ELR (cell line): ENCODE results near the gene CHTF18.
A peak's percentile ranks its signal among the peaks of the same experiment; 100 is the strongest.
"Not testable (repeated sequence)": the region's sequence is repeated elsewhere in the genome, so short reads cannot be mapped to it uniquely, and the experiment has no call there.

Experiments used
- DNase-seq: peaks from one replicate; pipeline ENCODE4 v3.0.0-alpha.2; 2015; ENCODE audit warnings: low read depth

The CHTF18 gene

GRCh38 chr16:776298-776697 is 12.1 kb upstream of the CHTF18 start:
- not testable (repeated sequence) for DNase-seq

DNA sequence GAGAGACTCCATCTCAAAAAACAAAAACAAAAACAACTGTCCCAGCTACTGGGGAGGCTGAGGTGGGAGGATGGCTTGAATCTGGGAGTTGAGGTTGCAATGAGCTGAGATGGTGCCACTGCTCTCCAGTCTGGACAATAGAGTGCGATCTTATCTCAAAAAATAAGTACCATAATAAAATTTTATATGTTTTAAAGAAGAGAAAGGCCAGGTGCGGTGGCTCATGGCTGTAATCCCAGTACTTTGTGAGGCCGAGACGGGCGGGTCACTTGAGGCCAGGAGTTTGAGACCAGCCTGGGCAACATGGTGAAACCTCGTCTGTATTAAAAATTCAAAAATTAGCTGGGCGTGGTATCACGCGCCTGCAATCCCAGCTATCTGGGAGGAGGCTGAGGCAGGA is 11.6 kb upstream of the CHTF18 start:
- DNase-seq, result no peak

GRCh38 chr16:777826-778225 is 10.6 kb upstream of the CHTF18 start:
- peak; percentile 72 for DNase-seq

GRCh38 chr16:778447-778846 is 10.0 kb upstream of the CHTF18 start:
- no peak for DNase-seq

DNA sequence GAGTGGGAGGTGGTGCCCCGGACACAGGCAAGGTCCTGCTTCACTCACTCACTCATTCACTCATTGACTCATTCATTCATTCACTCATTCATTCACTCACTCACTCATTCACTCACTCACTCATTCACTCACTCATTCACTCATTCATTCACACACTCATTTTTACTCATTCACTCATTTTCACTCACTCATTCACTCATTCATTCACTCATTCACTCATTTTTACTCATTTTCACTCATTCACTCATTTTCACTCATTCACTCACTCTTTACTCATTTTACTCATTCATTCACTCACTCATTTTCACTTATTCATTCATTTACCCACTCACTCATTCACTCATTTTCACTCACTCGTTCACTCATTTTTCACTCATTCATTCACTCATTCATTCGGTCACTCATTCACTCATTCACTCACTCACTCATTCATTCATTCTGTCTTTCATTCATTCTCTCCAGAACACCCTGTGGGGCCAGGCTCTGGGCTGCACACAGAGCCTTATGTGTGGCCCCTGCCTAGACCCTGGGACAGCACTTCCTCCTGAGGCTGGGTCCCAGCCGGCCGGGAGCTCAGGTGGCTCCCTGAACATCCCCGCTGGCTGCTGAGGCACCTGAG is 9.4 kb upstream of the CHTF18 start:
- DNase-seq, result no peak

- no peak for DNase-seq
These were observed 8.9 kb upstream of the CHTF18 start for GRCh38 chr16:779561-779960.

DNA sequence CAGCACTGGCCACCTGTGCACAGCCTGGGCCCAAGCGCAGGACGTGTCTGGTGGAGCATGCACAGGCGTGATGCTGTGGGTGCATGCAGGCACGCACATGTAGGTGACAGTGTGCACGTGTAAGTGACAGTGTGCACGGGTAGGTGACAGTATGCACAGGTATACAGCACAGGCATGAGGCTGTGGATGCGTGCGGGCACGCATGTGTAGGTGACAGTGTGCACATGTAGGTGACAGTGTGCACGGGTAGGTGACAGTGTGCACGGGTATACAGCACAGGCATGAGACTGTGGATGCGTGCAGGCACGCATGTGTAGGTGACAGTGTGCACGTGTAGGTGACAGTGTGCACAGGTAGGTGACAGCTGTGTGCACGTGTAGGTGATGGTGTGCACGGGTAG is 8.1 kb upstream of the CHTF18 start:
- DNase-seq, result no peak

DNA sequence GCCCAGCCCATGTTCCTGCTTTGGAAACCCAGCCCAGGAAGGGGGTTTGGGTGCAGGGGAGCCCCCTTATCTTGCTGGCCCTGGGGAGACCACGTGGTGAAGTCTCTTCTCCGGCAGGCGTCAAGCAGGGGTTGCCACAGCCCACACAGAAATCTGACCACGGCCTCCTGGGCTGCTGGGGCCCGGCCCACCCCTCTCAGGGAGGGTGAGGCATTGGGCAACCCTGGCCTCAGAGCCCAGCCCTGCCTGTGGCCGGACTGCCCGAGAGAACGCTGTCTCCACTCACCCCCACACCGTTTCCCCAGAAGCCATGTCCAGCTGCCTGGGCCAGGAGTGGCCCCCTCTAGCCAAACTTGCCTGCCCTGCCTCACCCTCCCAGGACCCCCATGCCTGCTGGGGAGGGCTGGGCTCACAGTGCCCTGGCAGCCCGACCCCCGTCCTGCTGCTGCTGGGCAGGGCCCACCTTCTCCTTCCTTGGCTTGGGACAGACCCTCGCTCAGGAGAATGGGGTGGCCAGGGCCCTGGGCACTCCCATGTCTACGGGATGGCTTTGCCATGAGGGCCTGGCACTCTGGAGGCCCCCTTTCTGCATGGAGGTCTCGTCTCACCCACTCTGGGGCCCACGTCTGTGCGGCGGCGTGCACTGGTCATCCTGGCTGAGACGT is 6.9 kb upstream of the CHTF18 start:
- DNase-seq, result no peak

DNA sequence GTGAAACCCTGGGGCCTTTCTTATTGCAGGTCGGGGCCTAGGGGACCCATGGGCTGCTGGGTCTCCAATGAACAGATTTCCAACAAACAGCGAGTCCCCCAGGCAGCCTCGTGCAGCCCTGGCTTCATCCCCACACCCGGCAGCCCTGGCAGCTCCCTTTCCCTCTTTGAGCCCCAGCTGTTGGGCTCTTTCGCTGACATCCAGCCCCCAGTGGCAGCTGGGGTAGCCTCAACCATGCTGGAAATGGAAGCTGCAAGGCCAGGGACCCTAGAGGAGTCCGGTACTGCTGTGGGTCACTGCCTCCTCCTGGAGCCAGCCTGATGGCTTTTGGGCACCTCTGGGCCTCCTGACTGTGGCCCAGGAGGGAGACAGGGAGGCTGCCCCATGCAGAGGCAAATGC is 6.2 kb upstream of the CHTF18 start:
- no peak for DNase-seq

GRCh38 chr16:782766-783403 is 5.5 kb upstream of the CHTF18 start:
- DNase-seq, result no peak

- DNase-seq, result no peak
These were observed 4.8 kb upstream of the CHTF18 start for GRCh38 chr16:783404-784161.

- DNase-seq, result no peak
These were observed 4.0 kb upstream of the CHTF18 start for GRCh38 chr16:784431-784830.

DNA sequence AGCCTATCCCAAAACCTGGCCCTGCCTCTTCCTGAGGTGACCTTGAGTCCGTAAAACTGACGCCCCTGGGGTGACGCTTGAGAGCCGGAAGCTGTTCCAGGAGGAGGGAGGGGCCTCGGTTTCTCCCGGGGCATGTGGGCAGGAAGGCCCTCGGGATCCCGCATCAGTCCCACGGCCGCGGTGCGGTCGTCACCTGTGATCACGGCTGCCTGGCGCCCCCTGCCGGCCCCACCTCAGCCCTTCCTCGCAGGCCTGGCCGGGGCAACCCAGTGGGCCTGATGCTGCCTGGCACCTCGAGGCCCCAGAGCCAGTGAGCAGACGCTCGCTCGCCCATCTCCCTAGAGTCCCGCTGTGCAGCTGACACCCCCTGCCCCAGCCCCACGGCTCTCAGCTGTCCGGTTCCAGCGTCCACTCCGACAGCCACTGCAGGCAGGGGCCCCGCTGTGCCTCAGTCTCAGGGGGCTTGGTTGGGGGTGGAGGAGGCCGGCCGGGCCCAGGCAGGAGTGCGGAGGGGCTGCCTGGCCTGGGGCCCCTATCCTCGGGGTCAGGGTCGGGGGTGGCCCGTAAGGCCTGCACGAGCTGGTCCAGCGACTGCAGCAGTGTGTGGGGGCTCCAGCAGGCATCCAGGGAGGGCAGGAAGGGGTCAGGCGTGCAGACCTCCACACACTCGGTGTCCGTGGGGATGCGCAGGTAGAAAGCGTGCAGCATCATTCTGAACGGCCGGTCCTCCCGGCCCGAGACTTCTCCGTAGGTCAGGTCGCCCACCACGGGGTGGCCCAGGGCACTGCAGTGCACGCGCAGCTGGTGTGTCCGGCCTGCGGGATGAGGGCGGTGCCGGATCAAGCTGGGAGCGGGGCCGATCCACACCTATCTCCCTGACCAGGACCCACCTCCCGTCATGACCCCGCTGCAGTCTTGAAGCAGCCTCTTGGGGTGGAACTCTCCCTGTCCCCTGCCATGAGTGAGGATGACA is 2.6 kb upstream of the CHTF18 start:
- peak; percentile 73 for DNase-seq

DNA sequence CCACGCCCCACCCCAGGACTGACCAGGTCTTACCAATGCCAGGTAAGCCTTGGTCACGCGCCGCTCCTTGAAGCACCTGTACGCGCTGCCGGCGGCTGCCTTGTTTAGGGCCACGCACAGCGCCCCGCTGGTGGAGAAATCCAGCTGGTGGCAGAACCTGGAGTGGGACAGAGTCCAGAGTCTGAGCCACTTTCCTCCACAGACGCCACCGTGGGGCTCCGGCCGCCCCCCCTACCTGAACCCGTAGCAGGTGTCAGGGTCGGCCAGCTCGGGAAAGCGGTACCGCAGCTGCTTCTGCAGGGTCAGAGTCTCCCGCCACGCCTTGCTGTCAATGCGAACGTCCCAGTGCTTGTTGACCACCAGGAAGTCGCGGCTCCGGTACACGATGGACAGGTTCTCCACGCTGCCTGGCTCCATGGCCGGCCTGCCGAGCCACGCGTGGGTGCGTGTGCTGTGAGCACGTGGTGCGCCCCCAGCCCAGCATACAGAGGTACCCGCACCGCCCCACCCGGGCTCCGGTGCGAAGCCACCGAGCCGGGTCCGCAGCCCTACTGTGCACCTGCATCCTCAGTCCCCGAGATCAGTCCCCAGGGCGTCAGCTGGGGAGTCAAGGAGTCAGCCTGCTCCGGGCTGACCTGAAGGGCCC is 976 bp upstream of the CHTF18 start:
- DNase-seq, result no peak

DNA sequence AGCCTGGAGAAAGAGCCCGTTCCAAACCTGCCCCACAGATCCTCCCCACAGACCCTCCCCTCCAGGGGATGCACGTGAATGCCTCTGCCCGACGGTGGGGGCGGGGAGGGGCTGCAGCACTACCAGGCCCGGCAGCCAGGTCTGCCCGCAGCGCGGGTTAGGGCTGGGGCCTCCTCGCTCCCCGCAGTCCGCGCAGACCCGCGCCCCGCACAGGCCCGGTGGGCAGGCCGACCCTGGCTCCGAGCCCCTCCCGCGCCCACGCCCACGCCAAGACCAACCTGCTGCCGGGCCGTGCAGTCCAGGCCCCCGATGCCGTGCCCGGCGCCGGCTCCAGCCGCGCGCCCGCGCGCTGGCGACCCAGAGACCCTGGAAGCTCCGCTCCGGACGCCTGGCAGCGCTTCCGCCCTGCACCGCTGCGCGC is 432 bp upstream of the CHTF18 start, which contains the start of gene RPUSD1:
RPUSD1 (minus strand) TSS at position 404 of the 421 bp plus-strand sequence. CDS start 644 bp downstream, outside the sequence.
- DNase-seq, result no peak

DNA sequence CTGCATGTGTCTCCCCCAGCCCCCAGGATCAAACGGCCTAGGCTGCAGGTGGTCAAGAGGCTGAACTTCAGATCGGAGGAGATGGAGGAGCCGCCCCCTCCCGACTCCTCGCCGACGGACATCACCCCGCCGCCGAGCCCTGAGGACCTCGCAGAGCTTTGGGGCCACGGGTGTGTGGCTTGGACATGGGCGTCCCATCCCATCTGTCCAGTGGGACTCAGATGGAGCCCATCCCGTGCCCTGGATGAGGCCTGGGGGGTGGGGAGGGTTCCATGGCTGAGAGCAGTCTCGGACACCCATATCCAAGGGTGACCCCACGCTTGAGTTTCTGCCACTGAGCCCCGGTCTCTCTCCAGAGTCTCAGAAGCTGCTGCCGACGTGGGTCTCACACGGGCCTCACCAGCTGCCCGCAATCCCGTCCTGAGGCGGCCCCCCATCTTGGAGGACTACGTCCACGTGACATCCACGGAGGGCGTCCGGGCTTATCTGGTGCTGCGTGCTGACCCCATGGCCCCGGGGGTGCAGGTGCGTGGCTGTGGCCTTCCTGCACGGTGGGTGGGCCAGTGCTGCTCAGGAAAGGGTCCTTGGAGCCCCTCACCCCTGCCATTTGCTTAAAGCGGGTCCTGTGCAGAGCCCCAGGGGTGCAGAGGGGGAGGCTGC is 901 bp downstream of the CHTF18 start:
- DNase-seq, result no peak

DNA sequence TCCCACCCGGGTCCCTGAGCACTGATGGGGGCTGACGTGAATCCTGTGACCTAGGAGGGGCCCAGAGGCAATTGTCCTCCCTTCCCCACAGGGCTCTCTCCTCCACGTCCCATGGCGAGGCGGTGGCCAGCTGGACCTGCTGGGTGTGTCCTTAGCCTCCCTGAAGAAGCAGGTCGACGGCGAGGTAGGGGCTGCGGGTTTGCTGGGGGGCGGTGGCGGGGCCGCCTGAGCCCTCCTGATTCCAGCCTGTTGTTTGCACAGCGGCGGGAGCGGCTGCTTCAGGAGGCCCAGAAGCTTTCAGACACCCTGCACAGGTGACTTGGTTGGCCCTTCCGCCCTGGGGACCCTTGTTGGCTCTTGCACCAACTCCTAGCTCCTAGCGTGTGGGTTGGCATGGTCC is 1.7 kb downstream of the CHTF18 start:
- DNase-seq, result no peak

DNA sequence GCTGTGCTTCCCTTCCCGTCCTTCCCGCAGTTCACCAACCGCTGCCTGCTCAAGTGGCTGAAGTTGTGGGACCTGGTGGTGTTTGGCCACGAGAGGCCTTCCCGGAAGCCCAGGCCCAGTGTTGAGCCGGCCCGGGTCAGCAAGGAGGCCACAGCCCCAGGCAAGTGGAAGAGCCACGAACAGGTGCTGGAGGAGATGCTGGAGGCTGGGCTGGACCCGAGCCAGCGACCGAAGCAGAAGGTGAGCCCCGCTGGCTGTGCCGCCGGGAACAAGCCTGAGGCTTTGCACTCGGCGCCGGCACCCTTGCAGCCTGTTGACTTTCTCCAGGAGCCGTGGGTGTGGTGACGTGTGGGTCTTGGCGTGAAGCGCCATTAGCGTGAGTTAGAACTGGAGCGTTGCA is 2.7 kb downstream of the CHTF18 start:
- DNase-seq, result no peak

GRCh38 chr16:792221-792995 is 4.0 kb downstream of the CHTF18 start:
- no peak for DNase-seq

DNA sequence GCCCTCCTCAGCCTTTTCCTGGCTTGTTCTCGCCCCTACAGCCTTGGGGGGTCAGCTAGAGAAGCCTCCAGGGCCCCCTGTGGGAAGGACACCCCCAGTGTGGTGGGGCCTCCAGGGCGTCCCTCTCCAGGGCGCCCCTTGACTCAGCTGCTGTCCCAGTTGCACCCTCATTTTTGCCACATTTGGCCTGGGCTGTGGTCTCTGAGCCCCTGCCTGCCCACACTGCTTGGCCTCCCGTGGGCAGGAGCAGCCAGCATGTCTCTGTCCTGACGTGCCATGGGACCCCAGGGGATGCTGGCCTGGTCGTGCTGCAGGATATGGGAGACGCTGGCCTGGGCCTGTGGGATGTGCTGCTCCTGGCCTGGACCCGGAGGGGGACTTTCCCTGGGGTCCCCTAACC is 5.0 kb downstream of the CHTF18 start:
- DNase-seq, result no peak
